GM23338 (cell line): Measurements from ENCODE around the gene CTNND2. TPM values are rescaled to one million over a fixed set of nuclear protein-coding genes. Genes with fewer than 3 reads are reported as not detected.

Experiments used
- ATAC-seq: fragments of 200-7000 bp; cut with Tn5 transposase; 3 replicates; pipeline ENCODE4 v1.9.1; 2020
- DNase-seq: peaks from one replicate; pipeline ENCODE4 v3.0.0-alpha.2; 2015; ENCODE audit warnings: low spot score
- H2AFZ ChIP-seq: fragments of 200-600 bp; sonication (generic); 2 replicates; pipeline ENCODE4 v1.8.0; 2016; ENCODE audit warnings: antibody characterized with exemption, mild to moderate bottlenecking, moderate library complexity
- H3F3A ChIP-seq: fragments of 200-600 bp; sonication (generic); replicated peaks from 2 replicates; pipeline ENCODE4 v1.8.0; 2017; ENCODE audit warnings: antibody characterized with exemption, mixed run types, low read depth
- H3K27ac ChIP-seq: fragments of 200-600 bp; sonication (generic); 2 replicates; pipeline ENCODE4 v1.6.1; 2016; ENCODE audit warnings: low read depth
- H3K27me3 ChIP-seq: fragments of 200-600 bp; sonication (generic); 2 replicates; pipeline ENCODE4 v1.8.0; 2016; ENCODE audit warnings: mild to moderate bottlenecking, mixed run types, moderate library complexity; ENCODE audit not compliant: insufficient read depth
- H3K36me3 ChIP-seq: fragments of 200-600 bp; sonication (generic); 2 replicates; pipeline ENCODE4 v1.8.0; 2016; ENCODE audit warnings: mild to moderate bottlenecking; ENCODE audit not compliant: insufficient read depth
- H3K4me1 ChIP-seq: fragments of 200-600 bp; sonication (generic); 2 replicates; pipeline ENCODE4 v1.8.0; 2016; ENCODE audit warnings: mild to moderate bottlenecking, moderate library complexity; ENCODE audit not compliant: insufficient read depth
- H3K4me2 ChIP-seq: fragments of 200-600 bp; sonication (generic); 2 replicates; pipeline ENCODE4 v1.7.1; 2017; ENCODE audit warnings: mixed run types
- H3K4me3 ChIP-seq: fragments of 200-600 bp; sonication (generic); 2 replicates; pipeline ENCODE4 v1.6.1; 2016; ENCODE audit warnings: mixed run types
- H3K79me2 ChIP-seq: fragments of 200-600 bp; sonication (generic); replicated peaks from 2 replicates; pipeline ENCODE4 v1.8.0; 2017; ENCODE audit warnings: mild to moderate bottlenecking; ENCODE audit not compliant: insufficient read depth
- H3K9me2 ChIP-seq: fragments of 200-600 bp; sonication (generic); 2 replicates; pipeline ENCODE4 v1.8.0; 2017; ENCODE audit not compliant: insufficient read depth
- H4K20me1 ChIP-seq: fragments of 200-600 bp; sonication (generic); replicated peaks from 2 replicates; pipeline ENCODE4 v1.8.0; 2017; ENCODE audit warnings: mild to moderate bottlenecking; ENCODE audit not compliant: insufficient read depth
- H3K27ac Mint-ChIP-seq: 2 replicates; pipeline ENCODE4 v1.8.0; 2020; ENCODE audit warnings: inconsistent platforms, mild to moderate bottlenecking, moderate library complexity, mixed read lengths
- H3K27me3 Mint-ChIP-seq: 3 replicates; pipeline ENCODE4 v1.8.0; 2022; ENCODE audit warnings: low read depth, mild to moderate bottlenecking, moderate library complexity, mixed read lengths, inconsistent platforms; ENCODE audit not compliant: insufficient read depth, poor library complexity
- H3K36me3 Mint-ChIP-seq: 3 replicates; pipeline ENCODE4 v1.8.0; 2021; ENCODE audit warnings: low read depth, mild to moderate bottlenecking, inconsistent platforms, moderate library complexity, mixed read lengths
- H3K4me1 Mint-ChIP-seq: 3 replicates; pipeline ENCODE4 v1.8.0; 2020; ENCODE audit warnings: mild to moderate bottlenecking, inconsistent platforms, mixed read lengths
- H3K4me3 Mint-ChIP-seq: 3 replicates; pipeline ENCODE4 v1.8.0; 2021; ENCODE audit warnings: moderate library complexity, mild to moderate bottlenecking, inconsistent platforms, mixed read lengths
- H3K9me3 Mint-ChIP-seq: 3 replicates; pipeline ENCODE4 v1.8.0; 2020; ENCODE audit warnings: moderate library complexity, mild to moderate bottlenecking, inconsistent platforms, mixed read lengths
- CREB1 ChIP-seq: fragments of 250-450 bp; sonication (Bioruptor Pico); IDR thresholded peaks from 2 replicates; pipeline ENCODE4 v1.5.0; 2020; ENCODE audit warnings: low read depth, mild to moderate bottlenecking, moderate library complexity
- EZH2 ChIP-seq: fragments of 200-600 bp; sonication (generic); IDR thresholded peaks from one replicate; pipeline ENCODE4 v1.8.0; 2017; ENCODE audit warnings: antibody characterized with exemption, mild to moderate bottlenecking, low read depth; ENCODE audit not compliant: unreplicated experiment
- EZH2phosphoT487 ChIP-seq: fragments of 200-600 bp; sonication (generic); IDR thresholded peaks from one replicate; pipeline ENCODE4 v1.8.1; 2018; ENCODE audit warnings: antibody characterized with exemption; ENCODE audit not compliant: unreplicated experiment
- JUNB ChIP-seq: IDR thresholded peaks from one replicate; pipeline ENCODE4 v1.6.1; 2016; ENCODE audit warnings: antibody characterized with exemption; ENCODE audit not compliant: unreplicated experiment
- NANOG ChIP-seq: IDR thresholded peaks from 2 replicates; pipeline ENCODE4 v1.6.1; 2016; ENCODE audit warnings: antibody characterized with exemption, borderline replicate concordance
- POLR2AphosphoS5 ChIP-seq: IDR thresholded peaks from 2 replicates; pipeline ENCODE4 v1.6.1; 2016; ENCODE audit warnings: antibody characterized with exemption, low read depth
- STAT1 ChIP-seq: IDR thresholded peaks from one replicate; pipeline ENCODE4 v1.6.1; 2016; ENCODE audit warnings: antibody characterized with exemption; ENCODE audit not compliant: unreplicated experiment
- ZNF114 ChIP-seq: fragments of 250-450 bp; sonication (Bioruptor Pico); IDR thresholded peaks from 2 replicates; pipeline ENCODE4 v1.5.0; 2020; ENCODE audit warnings: mild to moderate bottlenecking, moderate library complexity
- ZNF331 ChIP-seq: fragments of 250-450 bp; sonication (Bioruptor Pico); IDR thresholded peaks from 2 replicates; pipeline ENCODE4 v1.5.0; 2020; ENCODE audit warnings: low read depth, mild to moderate bottlenecking, moderate library complexity
- polyA plus RNA-seq: library from polyadenylated mRNA; unstranded; fragments of >200 nt; fragmentation: Nextera tagmentation; extraction: Ambion mirVana; gene quantifications from 2 replicates; pipeline ENCODE4 v1.2.1, GENCODE V29; 2016
- total RNA-seq: library from RNA; depleted of rRNA; stranded (reverse); fragments of >200 nt; shearing (Covaris generic); gene quantifications from 2 replicates; pipeline ENCODE4 v1.2.3, GENCODE V29; 2014
- TF ChIP-seq, protein P1 (sequence below), 2 experiments: fragments of 200-600 bp in 1 of 2; sonication (generic) in 1 of 2; conservative IDR thresholded peaks; 2 replicates each; pipeline versions ENCODE4 v1.5.1 to v1.6.1; 2016 to 2017; ENCODE audit warnings: antibody characterized with exemption in 2 of 2, low read depth in 2 of 2, mild to moderate bottlenecking in 2 of 2, moderate library complexity in 1 of 2
- TF ChIP-seq, protein P2 (sequence below): IDR thresholded peaks from one replicate; pipeline ENCODE4 v1.6.1; 2018; ENCODE audit warnings: antibody characterized with exemption; ENCODE audit not compliant: unreplicated experiment
- TF ChIP-seq, protein P3 (sequence below): fragments of 250-450 bp; sonication (Bioruptor Pico); IDR thresholded peaks from 2 replicates; pipeline ENCODE4 v1.5.0; 2020; ENCODE audit warnings: mild to moderate bottlenecking, moderate library complexity
- TF ChIP-seq, protein P4 (sequence below): IDR thresholded peaks from 2 replicates; pipeline ENCODE4 v1.6.1; 2016; ENCODE audit warnings: antibody characterized with exemption

Gene CTNND2
- total and polyA plus RNA-seq, 2 experiments from 2014 or later: 5.1 to 7.0 TPM

DNA sequence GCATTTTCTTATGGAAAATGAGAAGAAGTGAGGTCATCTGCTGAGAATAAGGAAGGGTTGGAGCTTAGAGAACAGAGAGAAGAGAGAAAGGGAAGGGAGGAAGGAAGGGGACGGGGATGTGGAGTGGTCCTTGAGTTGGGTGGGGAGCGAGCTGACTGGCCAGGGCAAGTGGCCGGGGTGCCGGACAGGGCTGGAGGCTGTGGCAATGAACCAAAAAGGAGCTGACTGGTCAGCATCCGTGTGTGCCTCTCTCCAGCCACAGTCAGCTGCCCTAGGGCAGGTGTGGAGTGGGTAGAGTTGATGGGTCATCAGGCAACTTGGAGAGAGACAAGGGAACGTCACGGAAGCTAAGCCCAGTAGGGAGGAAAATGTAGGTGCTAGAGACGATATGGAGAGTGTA lies 908.4 kb downstream of the CTNND2 start:
- Histone ChIP-seq H3K79me2 (no peaks in the 10 kb centered on the region), H4K20me1 (no peaks in the 10 kb centered on the region), H3F3A (no peaks in the 10 kb centered on the region), H3K36me3 (no peaks in the 10 kb centered on the region), H2AFZ (no peak overlapping the region), H3K4me2 (no peak overlapping the region), H3K27ac (no peak overlapping the region), H3K4me1 (peaks cover 14% of the 10 kb centered on the region), H3K9me2 (no peaks in the 10 kb centered on the region), H3K4me3 (no peak overlapping the region), H3K27me3 (no peaks in the 10 kb centered on the region)
- TF ChIP-seq EZH2phosphoT487 (no peak), EZH2 (no peak), NANOG (no peak), CREB1 (CRISPR knock-in tag) (no peak), STAT1 (no peak), POLR2AphosphoS5 (no peak), ZNF331 (CRISPR knock-in tag) (no peak), JUNB (no peak), ZNF114 (no peak)
- TF ChIP-seq, protein P1, sequence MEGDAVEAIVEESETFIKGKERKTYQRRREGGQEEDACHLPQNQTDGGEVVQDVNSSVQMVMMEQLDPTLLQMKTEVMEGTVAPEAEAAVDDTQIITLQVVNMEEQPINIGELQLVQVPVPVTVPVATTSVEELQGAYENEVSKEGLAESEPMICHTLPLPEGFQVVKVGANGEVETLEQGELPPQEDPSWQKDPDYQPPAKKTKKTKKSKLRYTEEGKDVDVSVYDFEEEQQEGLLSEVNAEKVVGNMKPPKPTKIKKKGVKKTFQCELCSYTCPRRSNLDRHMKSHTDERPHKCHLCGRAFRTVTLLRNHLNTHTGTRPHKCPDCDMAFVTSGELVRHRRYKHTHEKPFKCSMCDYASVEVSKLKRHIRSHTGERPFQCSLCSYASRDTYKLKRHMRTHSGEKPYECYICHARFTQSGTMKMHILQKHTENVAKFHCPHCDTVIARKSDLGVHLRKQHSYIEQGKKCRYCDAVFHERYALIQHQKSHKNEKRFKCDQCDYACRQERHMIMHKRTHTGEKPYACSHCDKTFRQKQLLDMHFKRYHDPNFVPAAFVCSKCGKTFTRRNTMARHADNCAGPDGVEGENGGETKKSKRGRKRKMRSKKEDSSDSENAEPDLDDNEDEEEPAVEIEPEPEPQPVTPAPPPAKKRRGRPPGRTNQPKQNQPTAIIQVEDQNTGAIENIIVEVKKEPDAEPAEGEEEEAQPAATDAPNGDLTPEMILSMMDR (conservative IDR thresholded peaks at IDR 0.05; ENCODE audit: low read depth in 2 of 2): no peak
- TF ChIP-seq, protein P2, sequence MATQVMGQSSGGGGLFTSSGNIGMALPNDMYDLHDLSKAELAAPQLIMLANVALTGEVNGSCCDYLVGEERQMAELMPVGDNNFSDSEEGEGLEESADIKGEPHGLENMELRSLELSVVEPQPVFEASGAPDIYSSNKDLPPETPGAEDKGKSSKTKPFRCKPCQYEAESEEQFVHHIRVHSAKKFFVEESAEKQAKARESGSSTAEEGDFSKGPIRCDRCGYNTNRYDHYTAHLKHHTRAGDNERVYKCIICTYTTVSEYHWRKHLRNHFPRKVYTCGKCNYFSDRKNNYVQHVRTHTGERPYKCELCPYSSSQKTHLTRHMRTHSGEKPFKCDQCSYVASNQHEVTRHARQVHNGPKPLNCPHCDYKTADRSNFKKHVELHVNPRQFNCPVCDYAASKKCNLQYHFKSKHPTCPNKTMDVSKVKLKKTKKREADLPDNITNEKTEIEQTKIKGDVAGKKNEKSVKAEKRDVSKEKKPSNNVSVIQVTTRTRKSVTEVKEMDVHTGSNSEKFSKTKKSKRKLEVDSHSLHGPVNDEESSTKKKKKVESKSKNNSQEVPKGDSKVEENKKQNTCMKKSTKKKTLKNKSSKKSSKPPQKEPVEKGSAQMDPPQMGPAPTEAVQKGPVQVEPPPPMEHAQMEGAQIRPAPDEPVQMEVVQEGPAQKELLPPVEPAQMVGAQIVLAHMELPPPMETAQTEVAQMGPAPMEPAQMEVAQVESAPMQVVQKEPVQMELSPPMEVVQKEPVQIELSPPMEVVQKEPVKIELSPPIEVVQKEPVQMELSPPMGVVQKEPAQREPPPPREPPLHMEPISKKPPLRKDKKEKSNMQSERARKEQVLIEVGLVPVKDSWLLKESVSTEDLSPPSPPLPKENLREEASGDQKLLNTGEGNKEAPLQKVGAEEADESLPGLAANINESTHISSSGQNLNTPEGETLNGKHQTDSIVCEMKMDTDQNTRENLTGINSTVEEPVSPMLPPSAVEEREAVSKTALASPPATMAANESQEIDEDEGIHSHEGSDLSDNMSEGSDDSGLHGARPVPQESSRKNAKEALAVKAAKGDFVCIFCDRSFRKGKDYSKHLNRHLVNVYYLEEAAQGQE: no peak
- TF ChIP-seq, protein P3, sequence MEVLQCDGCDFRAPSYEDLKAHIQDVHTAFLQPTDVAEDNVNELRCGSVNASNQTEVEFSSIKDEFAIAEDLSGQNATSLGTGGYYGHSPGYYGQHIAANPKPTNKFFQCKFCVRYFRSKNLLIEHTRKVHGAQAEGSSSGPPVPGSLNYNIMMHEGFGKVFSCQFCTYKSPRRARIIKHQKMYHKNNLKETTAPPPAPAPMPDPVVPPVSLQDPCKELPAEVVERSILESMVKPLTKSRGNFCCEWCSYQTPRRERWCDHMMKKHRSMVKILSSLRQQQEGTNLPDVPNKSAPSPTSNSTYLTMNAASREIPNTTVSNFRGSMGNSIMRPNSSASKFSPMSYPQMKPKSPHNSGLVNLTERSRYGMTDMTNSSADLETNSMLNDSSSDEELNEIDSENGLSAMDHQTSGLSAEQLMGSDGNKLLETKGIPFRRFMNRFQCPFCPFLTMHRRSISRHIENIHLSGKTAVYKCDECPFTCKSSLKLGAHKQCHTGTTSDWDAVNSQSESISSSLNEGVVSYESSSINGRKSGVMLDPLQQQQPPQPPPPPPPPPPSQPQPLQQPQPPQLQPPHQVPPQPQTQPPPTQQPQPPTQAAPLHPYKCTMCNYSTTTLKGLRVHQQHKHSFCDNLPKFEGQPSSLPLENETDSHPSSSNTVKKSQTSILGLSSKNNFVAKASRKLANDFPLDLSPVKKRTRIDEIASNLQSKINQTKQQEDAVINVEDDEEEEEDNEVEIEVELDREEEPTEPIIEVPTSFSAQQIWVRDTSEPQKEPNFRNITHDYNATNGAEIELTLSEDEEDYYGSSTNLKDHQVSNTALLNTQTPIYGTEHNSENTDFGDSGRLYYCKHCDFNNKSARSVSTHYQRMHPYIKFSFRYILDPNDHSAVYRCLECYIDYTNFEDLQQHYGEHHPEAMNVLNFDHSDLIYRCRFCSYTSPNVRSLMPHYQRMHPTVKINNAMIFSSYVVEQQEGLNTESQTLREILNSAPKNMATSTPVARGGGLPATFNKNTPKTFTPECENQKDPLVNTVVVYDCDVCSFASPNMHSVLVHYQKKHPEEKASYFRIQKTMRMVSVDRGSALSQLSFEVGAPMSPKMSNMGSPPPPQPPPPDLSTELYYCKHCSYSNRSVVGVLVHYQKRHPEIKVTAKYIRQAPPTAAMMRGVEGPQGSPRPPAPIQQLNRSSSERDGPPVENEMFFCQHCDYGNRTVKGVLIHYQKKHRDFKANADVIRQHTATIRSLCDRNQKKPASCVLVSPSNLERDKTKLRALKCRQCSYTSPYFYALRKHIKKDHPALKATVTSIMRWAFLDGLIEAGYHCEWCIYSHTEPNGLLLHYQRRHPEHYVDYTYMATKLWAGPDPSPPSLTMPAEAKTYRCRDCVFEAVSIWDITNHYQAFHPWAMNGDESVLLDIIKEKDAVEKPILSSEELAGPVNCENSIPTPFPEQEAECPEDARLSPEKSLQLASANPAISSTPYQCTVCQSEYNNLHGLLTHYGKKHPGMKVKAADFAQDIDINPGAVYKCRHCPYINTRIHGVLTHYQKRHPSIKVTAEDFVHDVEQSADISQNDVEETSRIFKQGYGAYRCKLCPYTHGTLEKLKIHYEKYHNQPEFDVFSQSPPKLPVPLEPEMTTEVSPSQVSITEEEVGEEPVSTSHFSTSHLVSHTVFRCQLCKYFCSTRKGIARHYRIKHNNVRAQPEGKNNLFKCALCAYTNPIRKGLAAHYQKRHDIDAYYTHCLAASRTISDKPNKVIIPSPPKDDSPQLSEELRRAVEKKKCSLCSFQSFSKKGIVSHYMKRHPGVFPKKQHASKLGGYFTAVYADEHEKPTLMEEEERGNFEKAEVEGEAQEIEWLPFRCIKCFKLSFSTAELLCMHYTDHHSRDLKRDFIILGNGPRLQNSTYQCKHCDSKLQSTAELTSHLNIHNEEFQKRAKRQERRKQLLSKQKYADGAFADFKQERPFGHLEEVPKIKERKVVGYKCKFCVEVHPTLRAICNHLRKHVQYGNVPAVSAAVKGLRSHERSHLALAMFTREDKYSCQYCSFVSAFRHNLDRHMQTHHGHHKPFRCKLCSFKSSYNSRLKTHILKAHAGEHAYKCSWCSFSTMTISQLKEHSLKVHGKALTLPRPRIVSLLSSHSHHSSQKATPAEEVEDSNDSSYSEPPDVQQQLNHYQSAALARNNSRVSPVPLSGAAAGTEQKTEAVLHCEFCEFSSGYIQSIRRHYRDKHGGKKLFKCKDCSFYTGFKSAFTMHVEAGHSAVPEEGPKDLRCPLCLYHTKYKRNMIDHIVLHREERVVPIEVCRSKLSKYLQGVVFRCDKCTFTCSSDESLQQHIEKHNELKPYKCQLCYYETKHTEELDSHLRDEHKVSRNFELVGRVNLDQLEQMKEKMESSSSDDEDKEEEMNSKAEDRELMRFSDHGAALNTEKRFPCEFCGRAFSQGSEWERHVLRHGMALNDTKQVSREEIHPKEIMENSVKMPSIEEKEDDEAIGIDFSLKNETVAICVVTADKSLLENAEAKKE: no peak
- TF ChIP-seq, protein P4, sequence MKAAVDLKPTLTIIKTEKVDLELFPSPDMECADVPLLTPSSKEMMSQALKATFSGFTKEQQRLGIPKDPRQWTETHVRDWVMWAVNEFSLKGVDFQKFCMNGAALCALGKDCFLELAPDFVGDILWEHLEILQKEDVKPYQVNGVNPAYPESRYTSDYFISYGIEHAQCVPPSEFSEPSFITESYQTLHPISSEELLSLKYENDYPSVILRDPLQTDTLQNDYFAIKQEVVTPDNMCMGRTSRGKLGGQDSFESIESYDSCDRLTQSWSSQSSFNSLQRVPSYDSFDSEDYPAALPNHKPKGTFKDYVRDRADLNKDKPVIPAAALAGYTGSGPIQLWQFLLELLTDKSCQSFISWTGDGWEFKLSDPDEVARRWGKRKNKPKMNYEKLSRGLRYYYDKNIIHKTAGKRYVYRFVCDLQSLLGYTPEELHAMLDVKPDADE: no peak
- Mint-ChIP-seq H3K4me1 (peaks cover 6% of the 10 kb centered on the region), H3K36me3 (no peaks in the 10 kb centered on the region), H3K4me3 (no peak overlapping the region), H3K27me3 (peaks cover 2% of the 10 kb centered on the region), H3K9me3 (no peaks in the 10 kb centered on the region), H3K27ac (no peak overlapping the region)
- DNase-seq (no peak), ATAC-seq (no peak)
